Gastroesophageal sphincter (tissue), 3 donors: ENCODE measurements around the gene FCER2.

ENCODE experiments used
- CTCF ChIP-seq, 4 experiments: fragments of 200-600 bp in 2 of 4; fragments of 450-650 bp in 2 of 4; sonication (generic) in 1 of 4; IDR thresholded peaks; one replicate each; pipeline ENCODE4 v1.5.1; 2017 to 2019; ENCODE audit warnings: antibody characterized with exemption in 4 of 4, mild to moderate bottlenecking in 2 of 4, moderate library complexity in 2 of 4
- EP300 ChIP-seq: sonication (generic); formaldehyde crosslinking; IDR thresholded peaks from one replicate; pipeline ENCODE4 v1.6.1; 2017; ENCODE audit warnings: antibody characterized with exemption, mild to moderate bottlenecking
- POLR2A ChIP-seq, 2 donors: fragments of 450-650 bp; IDR thresholded peaks; one replicate each; pipeline ENCODE4 v1.6.1; 2017; ENCODE audit warnings: antibody characterized with exemption in 2 of 2, mild to moderate bottlenecking in 2 of 2, moderate library complexity in 1 of 2
- POLR2AphosphoS5 ChIP-seq: sonication (generic); formaldehyde crosslinking; IDR thresholded peaks from one replicate; pipeline ENCODE4 v1.6.1; 2017; ENCODE audit warnings: antibody characterized with exemption

- TF ChIP-seq POLR2A (IDR thresholded peaks at IDR 0.05) (no peak), EP300 (no peak), CTCF (IDR thresholded peaks at IDR 0.05) (no peak), POLR2AphosphoS5 (no peak)
Measured at GRCh38 chr19:7644550-7644877, 57.4 kb downstream of the FCER2 start.
